Type B pancreatic cell (in vitro differentiated cells): ENCODE measurements around the gene PRKCB. TPM values are rescaled to one million over a fixed set of nuclear protein-coding genes. Genes with fewer than 3 reads are reported as not detected.

ENCODE experiments used
- DNase-seq: peaks from one replicate; pipeline ENCODE4 v3.0.0; 2021; ENCODE audit warnings: mixed read lengths; ENCODE audit not compliant: unreplicated experiment; ENCODE audit errors: extremely low spot score
- H3K27ac Mint-ChIP-seq: 2 replicates; pipeline ENCODE4 v1.8.0; 2021; ENCODE audit warnings: mild to moderate bottlenecking, mixed read lengths
- H3K27me3 Mint-ChIP-seq: 2 replicates; pipeline ENCODE4 v1.8.0; 2021; ENCODE audit warnings: mixed read lengths
- H3K36me3 Mint-ChIP-seq: 2 replicates; pipeline ENCODE4 v1.8.0; 2021; ENCODE audit warnings: mixed read lengths
- H3K4me1 Mint-ChIP-seq: one replicate; pipeline ENCODE4 v1.8.0; 2021; ENCODE audit warnings: mixed read lengths; ENCODE audit not compliant: unreplicated experiment
- H3K4me3 Mint-ChIP-seq: 2 replicates; pipeline ENCODE4 v1.8.0; 2021; ENCODE audit warnings: mild to moderate bottlenecking, mixed read lengths
- H3K9me3 Mint-ChIP-seq: 2 replicates; pipeline ENCODE4 v1.8.0; 2021; ENCODE audit warnings: mixed read lengths
- total RNA-seq: library from RNA; stranded (reverse); gene quantifications from 2 replicates; pipeline ENCODE4 v1.2.1, GENCODE V29; 2021; ENCODE audit warnings: low replicate concordance
- TF ChIP-seq, protein P1 (sequence below): fragments of 200-600 bp; sonication (generic); conservative IDR thresholded peaks from 2 replicates; pipeline ENCODE4 v1.5.0; 2021; ENCODE audit warnings: antibody characterized with exemption, mild to moderate bottlenecking

Gene PRKCB
- total RNA-seq, 1 donor from 2014 or later: 10.2 TPM

DNA sequence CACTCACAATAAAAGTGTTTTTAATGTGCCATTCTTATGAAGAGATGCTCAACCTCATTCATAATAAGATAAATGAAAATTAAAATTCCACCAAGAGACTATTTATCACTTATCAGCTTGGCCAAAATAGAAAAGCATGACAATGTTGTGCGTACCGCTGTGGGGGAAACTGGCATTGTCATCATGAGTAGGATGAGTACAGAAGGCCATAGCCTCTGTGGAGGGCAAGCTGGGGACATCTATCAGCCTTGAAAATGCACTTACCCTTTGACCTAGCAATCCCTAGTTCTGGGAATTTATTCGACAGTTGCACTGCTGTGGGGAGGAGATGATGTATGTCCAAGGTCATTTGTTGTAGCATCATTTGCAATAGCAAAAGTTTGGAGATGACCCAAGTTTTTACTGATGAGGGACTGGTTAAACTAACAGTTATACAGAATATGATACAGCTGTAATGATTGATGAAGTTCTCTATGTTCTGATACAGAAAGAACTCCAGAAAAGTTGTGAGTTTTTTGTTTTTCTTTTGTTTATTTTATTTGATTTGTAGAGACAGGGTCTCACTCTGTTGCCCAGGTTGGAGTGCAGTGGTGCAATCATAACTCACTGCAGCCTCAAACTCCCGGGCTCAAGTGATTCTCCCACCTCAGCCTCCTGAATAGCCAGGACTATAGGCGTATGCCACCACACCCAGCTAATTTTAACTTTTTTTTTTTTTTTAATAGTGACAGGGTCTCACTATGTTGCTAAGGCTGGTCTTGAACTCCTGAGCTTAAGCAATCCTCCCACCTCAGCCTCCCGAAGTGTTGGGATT is 13.7 kb upstream of the PRKCB start:
- H3K36me3 Mint-ChIP-seq: no peaks in the 10 kb centered on the region
- TF ChIP-seq, protein P1, sequence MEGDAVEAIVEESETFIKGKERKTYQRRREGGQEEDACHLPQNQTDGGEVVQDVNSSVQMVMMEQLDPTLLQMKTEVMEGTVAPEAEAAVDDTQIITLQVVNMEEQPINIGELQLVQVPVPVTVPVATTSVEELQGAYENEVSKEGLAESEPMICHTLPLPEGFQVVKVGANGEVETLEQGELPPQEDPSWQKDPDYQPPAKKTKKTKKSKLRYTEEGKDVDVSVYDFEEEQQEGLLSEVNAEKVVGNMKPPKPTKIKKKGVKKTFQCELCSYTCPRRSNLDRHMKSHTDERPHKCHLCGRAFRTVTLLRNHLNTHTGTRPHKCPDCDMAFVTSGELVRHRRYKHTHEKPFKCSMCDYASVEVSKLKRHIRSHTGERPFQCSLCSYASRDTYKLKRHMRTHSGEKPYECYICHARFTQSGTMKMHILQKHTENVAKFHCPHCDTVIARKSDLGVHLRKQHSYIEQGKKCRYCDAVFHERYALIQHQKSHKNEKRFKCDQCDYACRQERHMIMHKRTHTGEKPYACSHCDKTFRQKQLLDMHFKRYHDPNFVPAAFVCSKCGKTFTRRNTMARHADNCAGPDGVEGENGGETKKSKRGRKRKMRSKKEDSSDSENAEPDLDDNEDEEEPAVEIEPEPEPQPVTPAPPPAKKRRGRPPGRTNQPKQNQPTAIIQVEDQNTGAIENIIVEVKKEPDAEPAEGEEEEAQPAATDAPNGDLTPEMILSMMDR: no peak
- no peak overlapping the region for H3K4me3 Mint-ChIP-seq
- H3K27me3 Mint-ChIP-seq: peaks cover 30% of the 10 kb centered on the region
- no peaks in the 10 kb centered on the region for H3K4me1 Mint-ChIP-seq
- H3K27ac Mint-ChIP-seq: no peak overlapping the region
- no peaks in the 10 kb centered on the region for H3K9me3 Mint-ChIP-seq
- DNase-seq: no peak

DNA sequence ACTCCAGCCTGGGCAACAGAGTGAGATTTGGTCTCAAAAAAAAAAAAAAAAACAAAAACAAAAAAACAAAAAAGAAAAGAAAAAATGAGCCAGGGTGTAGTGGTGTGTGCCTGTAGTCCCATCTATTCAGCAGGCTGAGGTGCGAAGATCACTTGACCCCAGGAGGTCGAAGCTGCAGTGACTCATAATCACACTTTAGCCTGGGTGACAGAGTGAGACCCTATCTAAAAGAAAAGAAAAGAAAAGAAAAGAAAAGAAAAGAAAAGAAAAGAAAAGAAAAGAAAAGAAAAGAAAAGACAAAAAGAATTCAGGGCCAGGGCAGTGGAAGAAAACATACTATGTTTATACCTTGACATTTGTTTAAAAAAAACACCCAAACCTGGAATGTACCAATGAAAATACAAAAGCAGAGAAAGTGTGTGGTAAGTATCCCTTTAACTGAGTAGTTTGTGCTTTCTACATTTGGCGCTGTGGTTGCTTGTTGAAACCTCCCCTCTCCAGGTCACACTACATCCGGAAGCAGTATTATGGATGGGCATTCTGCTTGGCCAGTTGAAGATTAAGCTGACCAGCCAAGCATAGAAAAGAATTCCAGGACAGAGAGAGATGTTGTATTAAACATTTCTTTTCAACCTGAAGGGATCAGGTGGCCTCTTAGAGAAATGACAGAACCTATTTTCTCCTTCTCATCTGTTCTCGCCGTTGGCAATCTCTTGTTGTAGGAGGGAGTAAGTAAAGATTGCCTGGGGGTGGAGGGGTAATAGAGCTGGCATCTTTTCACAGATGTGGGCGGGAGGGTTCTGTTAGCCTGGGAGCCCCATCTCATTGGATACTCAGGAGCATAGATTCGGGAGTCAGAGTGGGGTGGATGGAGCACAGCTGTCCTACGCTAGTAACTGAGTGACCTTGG is 12.1 kb upstream of the PRKCB start:
- no peaks in the 10 kb centered on the region for H3K4me1 Mint-ChIP-seq
- no peaks in the 10 kb centered on the region for H3K36me3 Mint-ChIP-seq
- no peak for DNase-seq
- H3K27me3 Mint-ChIP-seq: peaks cover 34% of the 10 kb centered on the region
- no peak overlapping the region for H3K4me3 Mint-ChIP-seq
- no peak overlapping the region for H3K27ac Mint-ChIP-seq
- H3K9me3 Mint-ChIP-seq: no peaks in the 10 kb centered on the region
- TF ChIP-seq, protein P1: no peak

DNA sequence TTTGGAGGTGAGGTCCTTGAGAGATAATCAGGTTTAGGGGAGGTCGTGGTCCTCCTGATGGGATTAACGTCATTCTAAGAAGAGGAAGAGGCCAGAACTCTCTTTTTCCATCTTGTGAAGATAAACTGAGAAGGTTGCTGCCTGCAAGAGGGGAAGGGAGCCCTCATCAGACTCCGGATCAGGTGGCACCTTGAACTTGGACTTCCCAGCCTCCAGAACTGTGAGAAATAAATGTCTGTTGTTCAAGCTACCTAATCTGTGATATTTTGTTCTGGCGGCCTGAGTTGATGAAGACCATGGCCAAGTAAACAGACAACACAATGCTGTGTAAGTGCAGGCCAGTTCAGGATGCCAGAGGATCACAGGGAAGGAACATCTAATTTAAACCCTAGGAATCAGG is 10.9 kb upstream of the PRKCB start:
- no peak overlapping the region for H3K4me3 Mint-ChIP-seq

DNA sequence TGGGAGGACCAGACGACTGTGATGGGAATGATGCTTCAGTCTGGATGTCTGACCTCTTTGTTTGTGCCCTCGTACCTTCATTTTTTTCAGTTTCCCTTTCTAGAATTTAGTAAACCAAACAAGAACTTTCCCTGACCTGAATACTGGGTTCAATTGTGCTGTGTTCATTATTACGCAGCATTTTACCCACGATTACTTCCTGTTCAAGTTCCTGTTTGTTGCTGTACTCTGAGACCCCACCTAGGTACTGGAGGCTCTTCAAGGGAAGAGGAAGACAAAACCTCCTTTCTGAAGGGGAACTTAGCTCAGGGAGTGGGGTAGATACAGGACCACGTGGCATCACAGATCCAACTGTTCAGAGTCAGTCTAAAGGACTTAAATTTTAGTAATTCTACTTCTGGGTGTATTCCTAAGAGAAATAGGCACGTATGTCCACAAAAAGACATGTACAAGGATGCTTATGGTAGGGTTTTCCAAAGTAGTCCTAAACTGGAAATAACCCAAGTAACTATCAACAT is 9.2 kb upstream of the PRKCB start:
- peaks cover 33% of the 10 kb centered on the region for H3K27me3 Mint-ChIP-seq
- no peak overlapping the region for H3K4me3 Mint-ChIP-seq
- H3K36me3 Mint-ChIP-seq: no peaks in the 10 kb centered on the region
- H3K27ac Mint-ChIP-seq: no peak overlapping the region
- H3K9me3 Mint-ChIP-seq: no peaks in the 10 kb centered on the region
- H3K4me1 Mint-ChIP-seq: no peaks in the 10 kb centered on the region
- TF ChIP-seq, protein P1: no peak
- DNase-seq: no peak

More for the DNA sequence above, 10.9 kb upstream of the PRKCB start:
- H3K4me1 Mint-ChIP-seq: no peaks in the 10 kb centered on the region
- H3K27me3 Mint-ChIP-seq: peaks cover 29% of the 10 kb centered on the region
- TF ChIP-seq, protein P1: no peak
- H3K36me3 Mint-ChIP-seq: no peaks in the 10 kb centered on the region
- H3K9me3 Mint-ChIP-seq: no peaks in the 10 kb centered on the region
- no peak for DNase-seq
- H3K27ac Mint-ChIP-seq: no peak overlapping the region

DNA sequence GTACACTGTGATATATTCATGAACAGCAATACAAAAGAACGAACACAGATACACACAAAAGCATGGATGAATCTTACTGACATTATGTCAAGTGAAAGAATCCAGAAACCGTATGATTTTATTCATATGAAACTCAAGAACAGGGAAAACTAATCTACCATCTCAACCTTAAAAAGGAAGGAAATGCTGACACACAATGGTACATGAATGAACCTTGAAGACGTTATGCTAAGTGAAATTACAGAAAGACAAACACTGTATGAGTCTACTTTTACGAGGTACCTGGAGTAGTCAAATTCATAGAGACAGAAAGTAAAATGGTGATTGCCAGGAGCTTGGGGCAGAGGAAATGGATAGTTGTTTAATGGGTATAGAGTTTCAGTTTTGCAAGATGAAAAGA is 8.7 kb upstream of the PRKCB start:
- TF ChIP-seq, protein P1: no peak
- H3K36me3 Mint-ChIP-seq: no peaks in the 10 kb centered on the region
- H3K4me3 Mint-ChIP-seq: no peak overlapping the region
- DNase-seq: no peak
- H3K27ac Mint-ChIP-seq: no peak overlapping the region
- peaks cover 33% of the 10 kb centered on the region for H3K27me3 Mint-ChIP-seq
- no peaks in the 10 kb centered on the region for H3K4me1 Mint-ChIP-seq
- no peaks in the 10 kb centered on the region for H3K9me3 Mint-ChIP-seq
